DOHH2 (cell line): ENCODE data around the gene PKP3.

Source experiments
- CTCF ChIP-seq: fragments of 200-600 bp; sonication (generic); IDR thresholded peaks from one replicate; pipeline ENCODE4 v1.5.1; 2014; ENCODE audit warnings: antibody characterized with exemption, mild to moderate bottlenecking, low read depth, low read length; ENCODE audit not compliant: poor library complexity, severe bottlenecking
- EZH2phosphoT487 ChIP-seq: fragments of 200-600 bp; sonication (generic); IDR thresholded peaks from 2 replicates; pipeline ENCODE4 v1.6.1; 2017; ENCODE audit warnings: borderline replicate concordance, mild to moderate bottlenecking, antibody characterized with exemption, low read length, moderate library complexity, mixed read lengths

- TF ChIP-seq CTCF = no peak
- TF ChIP-seq EZH2phosphoT487 = no peak
Observed at GRCh38 chr11:381501-382072, 12.4 kb upstream of the PKP3 start.
